ENCODE results near the gene DPP10.

Gene DPP10

DNA sequence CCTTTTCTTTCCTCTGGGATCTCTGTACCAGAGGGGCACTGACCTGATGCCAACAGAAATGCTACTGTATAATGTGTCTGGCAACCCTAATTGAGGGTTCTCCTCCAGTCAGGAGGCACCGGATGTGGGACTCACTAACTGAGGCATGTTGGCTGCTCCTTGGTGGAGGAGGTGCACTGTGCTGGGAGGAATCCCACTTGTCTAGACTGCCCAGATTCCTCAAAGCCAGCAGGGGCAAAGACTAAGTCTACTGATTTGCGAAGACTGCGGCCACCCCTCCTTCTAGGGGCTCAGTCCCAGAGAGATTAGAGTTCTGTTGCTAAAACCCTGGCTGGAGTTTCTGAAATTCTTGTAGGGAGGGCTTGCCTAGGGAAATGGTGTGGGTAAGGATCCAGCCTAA is 1192.1 kb downstream of the DPP10 start:
- TF ChIP-seq, protein P1, sequence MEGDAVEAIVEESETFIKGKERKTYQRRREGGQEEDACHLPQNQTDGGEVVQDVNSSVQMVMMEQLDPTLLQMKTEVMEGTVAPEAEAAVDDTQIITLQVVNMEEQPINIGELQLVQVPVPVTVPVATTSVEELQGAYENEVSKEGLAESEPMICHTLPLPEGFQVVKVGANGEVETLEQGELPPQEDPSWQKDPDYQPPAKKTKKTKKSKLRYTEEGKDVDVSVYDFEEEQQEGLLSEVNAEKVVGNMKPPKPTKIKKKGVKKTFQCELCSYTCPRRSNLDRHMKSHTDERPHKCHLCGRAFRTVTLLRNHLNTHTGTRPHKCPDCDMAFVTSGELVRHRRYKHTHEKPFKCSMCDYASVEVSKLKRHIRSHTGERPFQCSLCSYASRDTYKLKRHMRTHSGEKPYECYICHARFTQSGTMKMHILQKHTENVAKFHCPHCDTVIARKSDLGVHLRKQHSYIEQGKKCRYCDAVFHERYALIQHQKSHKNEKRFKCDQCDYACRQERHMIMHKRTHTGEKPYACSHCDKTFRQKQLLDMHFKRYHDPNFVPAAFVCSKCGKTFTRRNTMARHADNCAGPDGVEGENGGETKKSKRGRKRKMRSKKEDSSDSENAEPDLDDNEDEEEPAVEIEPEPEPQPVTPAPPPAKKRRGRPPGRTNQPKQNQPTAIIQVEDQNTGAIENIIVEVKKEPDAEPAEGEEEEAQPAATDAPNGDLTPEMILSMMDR (IDR thresholded peaks at IDR 0.05; ENCODE audit: low read length, missing control alignments), result no peak
- H3K4me3 ChIP-seq (replicated peaks; ENCODE audit: low read depth, low read length), result no peak overlapping the region
- no peak for DNase-seq (ENCODE audit: low read depth)

DNA sequence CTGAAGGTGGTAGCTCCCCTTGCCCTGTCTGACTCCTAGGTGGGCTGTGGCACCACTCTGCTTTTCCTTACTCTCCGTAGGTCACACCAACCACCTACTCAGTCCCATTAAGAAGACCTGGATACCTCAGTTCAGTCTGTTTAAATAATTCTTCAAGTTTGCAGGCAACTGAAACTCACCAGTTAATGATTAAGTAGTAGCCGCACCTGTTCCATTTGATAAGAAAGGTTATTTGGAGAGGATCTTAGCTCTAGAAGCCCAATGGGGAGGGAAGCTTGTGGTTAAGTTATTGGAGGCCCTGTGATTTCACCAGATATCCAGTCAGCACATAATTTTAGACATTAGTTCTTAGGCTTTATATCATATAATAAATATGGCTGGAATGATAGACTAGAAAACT is 1193.0 kb downstream of the DPP10 start:
- H3K4me3 ChIP-seq (replicated peaks; ENCODE audit: low read depth, low read length), result no peak overlapping the region
- TF ChIP-seq, protein P1 (IDR thresholded peaks at IDR 0.05; ENCODE audit: low read length, missing control alignments), result no peak
- DNase-seq (ENCODE audit: low read depth), result no peak

DNA sequence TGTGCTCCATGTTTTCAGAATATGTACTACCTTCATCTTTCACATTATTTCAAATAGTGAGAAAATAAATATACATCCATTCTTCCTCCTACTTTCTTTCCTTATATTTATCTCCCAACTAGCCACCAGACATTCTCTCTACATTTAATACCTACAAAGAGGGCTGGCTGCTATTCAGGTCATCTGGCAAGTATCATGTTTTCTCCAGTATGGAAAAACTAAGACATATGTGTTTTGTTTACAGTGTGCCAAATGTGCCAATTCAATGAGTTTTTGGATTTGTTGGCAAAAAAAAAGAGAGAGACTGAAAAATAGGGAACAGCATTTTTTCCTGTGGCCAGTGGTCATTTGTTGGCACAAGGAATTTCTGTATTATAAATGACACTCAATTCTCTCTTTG is 1207.3 kb downstream of the DPP10 start:
- H3K4me3 ChIP-seq (replicated peaks; ENCODE audit: low read depth, low read length), result no peak overlapping the region
- TF ChIP-seq, protein P1 (IDR thresholded peaks at IDR 0.05; ENCODE audit: low read length, missing control alignments), result no peak
- no peak for DNase-seq (ENCODE audit: low read depth)

DNA sequence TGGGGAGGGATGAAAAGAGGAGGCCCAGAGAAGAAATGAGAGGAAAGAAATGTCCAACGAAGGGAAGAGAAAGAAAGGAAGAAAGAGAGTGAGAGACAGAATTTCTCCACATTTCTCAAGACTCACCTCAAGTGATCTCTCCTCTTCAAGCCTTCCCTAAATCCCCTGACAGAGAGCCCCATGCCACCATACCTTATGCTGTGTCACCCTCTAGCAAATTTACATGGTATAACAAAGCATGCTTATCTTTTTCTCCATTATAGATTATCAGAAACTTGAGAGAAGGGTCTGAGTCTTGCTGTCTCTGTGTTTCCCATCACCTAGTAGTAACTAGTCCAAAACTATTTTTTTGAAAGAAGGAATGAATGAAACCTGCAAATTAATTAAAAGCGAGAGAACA is 1208.4 kb downstream of the DPP10 start:
- no peak for DNase-seq (ENCODE audit: low read depth)
- TF ChIP-seq, protein P1 (IDR thresholded peaks at IDR 0.05; ENCODE audit: low read length, missing control alignments), result no peak

DNA sequence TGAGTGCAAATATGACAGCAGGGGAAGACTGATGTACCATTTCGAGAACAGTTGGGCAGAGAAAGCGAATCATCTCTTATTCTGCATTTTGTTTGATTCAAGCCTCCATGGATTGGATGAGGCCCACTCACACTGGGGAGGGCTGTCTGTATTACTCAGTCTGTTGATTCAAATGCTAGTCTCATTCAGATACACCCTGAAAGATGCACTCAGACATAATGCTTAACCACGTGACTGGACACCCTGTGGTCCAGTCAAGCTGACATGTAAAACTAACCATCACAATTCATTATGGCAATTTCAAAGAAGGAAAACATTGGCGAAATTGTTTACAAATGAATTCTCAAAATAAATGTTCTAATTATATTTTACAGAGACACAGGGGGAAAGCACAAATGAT is 1210.2 kb downstream of the DPP10 start:
- DNase-seq (ENCODE audit: low read depth), result no peak
- TF ChIP-seq, protein P1 (IDR thresholded peaks at IDR 0.05; ENCODE audit: low read length, missing control alignments), result no peak
- no peak overlapping the region for H3K4me3 ChIP-seq (replicated peaks; ENCODE audit: low read depth, low read length)

More for the DNA sequence above, 1208.4 kb downstream of the DPP10 start:
- no peak overlapping the region for H3K4me3 ChIP-seq (replicated peaks; ENCODE audit: low read depth, low read length)

DNA sequence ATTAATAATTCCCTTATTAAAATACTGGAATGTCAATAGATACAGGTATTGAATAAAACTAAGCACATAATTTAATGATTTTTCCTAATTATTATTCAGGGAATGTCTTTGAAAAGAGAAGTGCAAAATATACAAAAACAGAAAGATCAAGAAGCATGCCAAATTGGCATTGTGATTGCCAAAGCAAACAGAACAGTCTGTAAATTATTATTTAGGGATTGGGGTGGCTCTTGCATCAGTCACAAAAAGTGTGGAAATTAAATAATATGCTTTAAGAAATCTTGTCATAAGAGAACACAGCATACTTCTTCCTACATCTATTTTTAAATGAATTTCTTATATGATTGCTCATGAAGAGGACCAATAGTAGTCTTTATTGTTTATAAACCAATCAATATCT is 1211.9 kb downstream of the DPP10 start:
- TF ChIP-seq, protein P1 (IDR thresholded peaks at IDR 0.05; ENCODE audit: low read length, missing control alignments), result no peak
- no peak overlapping the region for H3K4me3 ChIP-seq (replicated peaks; ENCODE audit: low read depth, low read length)
- no peak for DNase-seq (ENCODE audit: low read depth)

DNA sequence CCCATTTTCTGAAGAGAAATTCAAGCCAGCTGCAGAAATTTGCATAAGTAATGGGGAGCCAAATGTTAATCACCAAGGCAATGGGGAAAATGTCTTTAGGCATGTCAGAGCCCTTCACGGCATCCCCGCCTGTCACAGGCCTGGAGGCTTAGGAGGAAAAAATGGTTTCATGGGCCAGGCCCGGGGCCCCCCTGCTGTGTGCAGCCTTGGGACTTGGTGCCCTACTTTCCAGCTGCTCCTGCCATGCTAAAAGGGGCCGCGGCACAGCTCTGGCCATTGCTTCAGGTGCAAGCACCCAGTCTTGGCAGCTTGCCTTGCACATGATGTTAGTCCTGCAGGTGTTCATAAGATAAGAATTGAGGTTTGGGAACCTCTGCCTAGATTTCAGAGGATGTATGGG is 1235.7 kb downstream of the DPP10 start:
- no peak for DNase-seq (ENCODE audit: low read depth)
- TF ChIP-seq, protein P1 (IDR thresholded peaks at IDR 0.05; ENCODE audit: low read length, missing control alignments), result no peak
- H3K4me3 ChIP-seq (replicated peaks; ENCODE audit: low read depth, low read length), result no peak overlapping the region
